HL-60/S4 treated with phorbol 12-myristate 13-acetate at 8.2 ng/mL for 4 days and 3 days (cell line): ENCODE measurements around the gene CELA3A.

Experiments
- in situ Hi-C: fragments of 300-500 bp; cut with MboI; formaldehyde crosslinking; loops from 2 replicates; pipeline ENCODE4 v1.15.0; 2022; ENCODE audit warnings: low sequenced_read_pairs

CELA3A gene

GRCh38 chr1:22045604-22046228, 44.3 kb downstream of the CELA3A start:
- in situ Hi-C loops: no loop called here

GRCh38 chr1:22048351-22049192, 47.1 kb downstream of the CELA3A start:
- in situ Hi-C loops: no loop called here

- in situ Hi-C loops: no loop called here
Measured at GRCh38 chr1:22050330-22050729, 48.9 kb downstream of the CELA3A start.

GRCh38 chr1:22051607-22052114, 50.2 kb downstream of the CELA3A start:
- in situ Hi-C loops: no loop called here

GRCh38 chr1:22052115-22053016, 50.9 kb downstream of the CELA3A start, which contains the start of gene CDC42:
TSS of gene CDC42 (plus strand) at chr1:22052709. CDS start at chr1:22078479, 25,770 bp downstream.
- in situ Hi-C loops: no loop called here

GRCh38 chr1:22053017-22053860, 51.8 kb downstream of the CELA3A start:
- in situ Hi-C loops: no loop called here

GRCh38 chr1:22053861-22054770, 52.7 kb downstream of the CELA3A start:
- in situ Hi-C loops: no loop called here

GRCh38 chr1:22055463-22055862, 54.0 kb downstream of the CELA3A start:
- in situ Hi-C loops: no loop called here

GRCh38 chr1:22056043-22056442, 54.6 kb downstream of the CELA3A start:
- in situ Hi-C loops: no loop called here

GRCh38 chr1:22056936-22057335, 55.5 kb downstream of the CELA3A start:
- in situ Hi-C loops: no loop called here

- in situ Hi-C loops: no loop called here
Measured at GRCh38 chr1:22057861-22058260, 56.4 kb downstream of the CELA3A start.
